OCI-M1 (cell line): ENCODE data around the gene PHLDB1.
A peak's percentile ranks its signal among the peaks of the same experiment; 100 is the strongest.

Experiments
- DNase-seq: peaks from one replicate; lab custom pipeline; 2025; lab: John Stamatoyannopoulos, UW

The PHLDB1 gene

GRCh38 chr11:118688851-118689502, 81.6 kb downstream of the PHLDB1 start:
- DNase-seq, result no peak

- no peak for DNase-seq
Measured at GRCh38 chr11:118689503-118689851, 82.1 kb downstream of the PHLDB1 start.

- DNase-seq, result peak; percentile 90
Measured at GRCh38 chr11:118689852-118690552, 82.6 kb downstream of the PHLDB1 start.

GRCh38 chr11:118690553-118691304, 83.3 kb downstream of the PHLDB1 start:
- no peak for DNase-seq

- no peak for DNase-seq
Measured at GRCh38 chr11:118691926-118692830, 84.8 kb downstream of the PHLDB1 start.

GRCh38 chr11:118694185-118694584, 86.8 kb downstream of the PHLDB1 start:
- DNase-seq, result no peak

GRCh38 chr11:118694771-118695170, 87.4 kb downstream of the PHLDB1 start:
- no peak for DNase-seq

- no peak for DNase-seq
Measured at GRCh38 chr11:118696673-118697226, 89.3 kb downstream of the PHLDB1 start.

- no peak for DNase-seq
Measured at GRCh38 chr11:118697346-118697745, 89.9 kb downstream of the PHLDB1 start.

GRCh38 chr11:118699506-118700220, 92.2 kb downstream of the PHLDB1 start:
- DNase-seq, result no peak

- DNase-seq, result no peak
Measured at GRCh38 chr11:118703563-118704106, 96.2 kb downstream of the PHLDB1 start.

GRCh38 chr11:118705111-118705741, 97.8 kb downstream of the PHLDB1 start:
- DNase-seq, result peak; percentile 18

- no peak for DNase-seq
Measured at GRCh38 chr11:118705791-118706545, 98.6 kb downstream of the PHLDB1 start.

GRCh38 chr11:118706546-118706825, 99.1 kb downstream of the PHLDB1 start:
- DNase-seq, result no peak
